Activated T-helper 1 cell treated with anti-CD3 and anti-CD28 coated beads, Interleukin-12 subunit alpha, Interleukin-12 subunit beta, Interleukin-2, Interleukin-4 antibody, amounts not matched to agents 30 ng/mL and 10 ng/mL and 1 ng/mL, durations not matched to agents 14 hours and 24 hours and 36 hours (primary cell): ENCODE data around the gene DSC3. TPM values are rescaled to one million over a fixed set of nuclear protein-coding genes. Genes with fewer than 3 reads are reported as not detected.

Experiments
- DNase-seq: peaks from one replicate; pipeline ENCODE4 v3.0.0; 2021; ENCODE audit warnings: low spot score
- H3K27ac Mint-ChIP-seq: one replicate; pipeline ENCODE4 v1.8.0; 2021; ENCODE audit warnings: mild to moderate bottlenecking, mixed read lengths
- H3K27me3 Mint-ChIP-seq: one replicate; pipeline ENCODE4 v1.8.0; 2022; ENCODE audit warnings: mild to moderate bottlenecking, moderate library complexity, mixed read lengths; ENCODE audit not compliant: insufficient read depth
- H3K36me3 Mint-ChIP-seq: one replicate; pipeline ENCODE4 v1.8.0; 2021; ENCODE audit warnings: low read depth, mixed read lengths
- H3K4me1 Mint-ChIP-seq: one replicate; pipeline ENCODE4 v1.8.0; 2021; ENCODE audit warnings: low read depth, mixed read lengths
- H3K4me3 Mint-ChIP-seq: one replicate; pipeline ENCODE4 v1.8.0; 2021; ENCODE audit warnings: mild to moderate bottlenecking, moderate library complexity, mixed read lengths
- H3K9me3 Mint-ChIP-seq: one replicate; pipeline ENCODE4 v1.8.0; 2021; ENCODE audit warnings: mixed read lengths
- intact Hi-C: fragments of 100-400 bp; cut with micrococcal nuclease; formaldehyde crosslinking; loops from one replicate; pipeline ENCODE4 v1.15.1; 2024
- total RNA-seq: library from RNA; stranded (reverse); gene quantifications from 2 replicates; pipeline ENCODE4 v1.2.3, GENCODE V29; 2022

Gene DSC3
- not detected in 2 replicates for total RNA-seq

DNA sequence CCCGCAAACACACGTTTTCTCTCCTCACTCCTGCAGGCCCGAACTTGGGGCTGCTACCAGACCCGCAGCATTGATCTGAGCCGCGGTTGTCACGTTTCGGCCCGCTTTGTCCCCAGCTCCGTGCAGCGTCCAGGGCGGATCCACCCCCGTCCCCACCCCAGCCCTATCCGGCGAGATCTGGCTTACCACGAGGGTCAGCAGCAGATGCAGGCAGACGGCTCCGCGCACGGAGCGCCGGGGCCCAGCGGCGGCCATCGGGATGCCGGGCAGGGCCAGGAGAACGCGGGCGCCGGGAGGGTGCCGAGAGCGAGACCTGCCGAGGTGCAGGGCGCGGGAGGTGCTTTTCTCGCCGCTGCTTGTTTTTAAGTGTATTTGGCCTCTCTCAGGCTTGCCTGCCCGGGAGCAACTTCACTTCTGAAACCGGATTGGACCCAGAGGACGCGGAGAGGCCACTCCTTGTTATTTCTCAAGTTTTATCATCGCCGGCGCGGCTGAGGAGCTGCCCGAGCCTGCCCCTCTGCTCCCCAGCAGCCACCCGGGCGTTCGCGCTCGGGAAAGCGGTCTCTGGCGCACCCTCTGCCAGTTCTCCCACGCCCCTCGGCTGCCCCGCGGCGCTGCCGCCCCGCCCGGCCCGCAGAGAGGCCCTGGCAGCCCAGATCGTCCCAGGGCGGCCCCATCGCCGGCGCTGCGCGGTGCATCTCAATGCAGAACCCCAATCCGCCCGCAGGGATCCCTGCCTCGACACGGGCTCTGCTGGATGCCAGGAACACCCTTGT lies at the start of gene DSC3:
Gene DSC3, minus strand, starts transcription at position 337 of the 776 bp plus-strand sequence. Its CDS starts 82 bp downstream, at position 255.
- intact Hi-C loops = no loop called here
- Mint-ChIP-seq H3K4me1 (no peaks in the 10 kb centered on the region), H3K9me3 (no peaks in the 10 kb centered on the region), H3K27me3 (peaks cover 25% of the 10 kb centered on the region), H3K36me3 (no peaks in the 10 kb centered on the region), H3K4me3 (no peak within 1 kb of the TSS), H3K27ac (no peak within 1 kb of the TSS)
- DNase-seq = no peak

DNA sequence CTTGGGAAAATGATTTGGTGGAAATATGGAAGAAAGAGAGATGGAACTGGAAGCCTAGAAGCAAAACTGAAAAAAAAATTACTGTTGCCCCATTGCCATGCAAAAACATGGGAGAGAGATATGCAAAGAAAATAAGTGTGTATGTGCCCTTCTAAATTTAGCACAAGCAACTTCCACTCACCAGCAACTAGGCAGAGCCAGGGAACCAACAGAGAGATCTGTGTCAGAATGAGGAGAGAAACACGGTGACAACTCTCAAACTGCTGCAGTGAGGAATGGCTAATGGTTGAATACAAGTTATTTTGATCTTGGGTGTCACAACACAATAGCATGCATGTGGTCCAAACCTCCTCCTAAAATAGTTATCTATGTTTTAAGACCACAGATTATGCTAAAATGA lies 48.8 kb upstream of the DSC3 start:
- H3K4me1 Mint-ChIP-seq = no peaks in the 10 kb centered on the region
- no peak for DNase-seq
- intact Hi-C loops = no loop called here
- H3K27me3 Mint-ChIP-seq = no peaks in the 10 kb centered on the region
- H3K36me3 Mint-ChIP-seq = no peaks in the 10 kb centered on the region
- H3K27ac Mint-ChIP-seq = no peak overlapping the region
- no peaks in the 10 kb centered on the region for H3K9me3 Mint-ChIP-seq
- no peak overlapping the region for H3K4me3 Mint-ChIP-seq

DNA sequence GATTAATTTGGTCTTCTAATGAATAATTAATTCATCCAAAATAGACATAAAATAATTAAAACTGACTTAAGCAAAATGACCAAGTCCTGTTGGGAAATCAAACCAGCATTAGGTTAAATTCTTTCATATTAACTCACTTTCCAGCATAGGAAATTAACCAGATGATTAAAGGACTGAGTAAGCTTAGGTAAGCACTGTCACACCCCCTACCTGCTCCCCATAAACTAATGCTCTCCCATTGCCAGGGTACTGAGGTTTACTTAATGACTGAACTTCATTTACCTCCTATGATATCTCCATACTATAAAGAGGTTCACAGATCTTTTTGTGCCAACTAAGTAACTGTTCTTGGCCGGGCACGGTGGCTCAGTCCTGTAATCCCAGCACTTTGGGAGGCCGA lies 46.0 kb upstream of the DSC3 start:
- intact Hi-C loops = no loop called here
- Mint-ChIP-seq H3K9me3 (no peaks in the 10 kb centered on the region), H3K27ac (no peak overlapping the region), H3K4me1 (no peaks in the 10 kb centered on the region), H3K27me3 (no peaks in the 10 kb centered on the region), H3K4me3 (no peak overlapping the region), H3K36me3 (no peaks in the 10 kb centered on the region)
- no peak for DNase-seq

DNA sequence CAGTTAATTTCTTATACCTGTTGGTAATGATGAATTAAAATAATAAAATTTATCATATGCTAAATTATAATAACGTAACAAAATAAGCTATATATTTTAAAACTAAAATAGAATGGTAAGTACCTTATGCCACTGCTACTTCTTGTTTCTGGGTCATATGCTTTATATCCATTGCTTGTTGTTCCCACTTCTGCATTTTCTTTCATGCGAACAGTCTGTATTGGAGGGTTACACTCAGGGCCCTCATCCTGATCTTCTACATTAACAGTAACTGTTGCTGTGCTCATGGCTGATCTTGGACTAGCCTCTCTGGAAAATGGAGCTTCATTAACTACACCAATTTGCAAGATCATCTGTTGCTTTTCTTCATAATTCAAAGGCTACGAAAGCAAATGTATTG lies 37.4 kb upstream of the DSC3 start:
- DNase-seq = no peak
- no peaks in the 10 kb centered on the region for H3K4me1 Mint-ChIP-seq
- intact Hi-C loops = no loop called here
- H3K36me3 Mint-ChIP-seq = no peaks in the 10 kb centered on the region
- no peak overlapping the region for H3K4me3 Mint-ChIP-seq
- H3K27me3 Mint-ChIP-seq = no peaks in the 10 kb centered on the region
- no peak overlapping the region for H3K27ac Mint-ChIP-seq
- H3K9me3 Mint-ChIP-seq = peaks cover 6% of the 10 kb centered on the region

DNA sequence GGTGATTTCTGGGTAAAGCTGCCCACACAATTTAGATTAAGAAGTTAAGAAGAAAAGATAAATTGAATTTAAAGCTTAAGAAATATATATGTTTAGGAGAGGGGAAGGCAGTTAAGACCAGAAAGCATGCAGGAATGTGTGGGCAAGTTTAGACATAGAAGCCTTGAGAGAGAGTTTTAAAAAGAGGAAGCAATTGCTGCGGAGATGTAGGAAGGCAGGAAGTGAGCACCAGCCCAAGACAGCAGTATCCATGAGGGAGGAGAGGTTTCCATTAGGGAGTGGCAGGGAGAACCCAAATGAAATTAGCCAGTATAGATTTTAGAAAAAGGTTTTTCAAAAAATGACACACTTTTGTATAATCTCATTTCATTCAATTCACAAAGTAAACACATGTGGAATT lies 35.3 kb upstream of the DSC3 start:
- H3K27ac Mint-ChIP-seq = no peak overlapping the region
- H3K9me3 Mint-ChIP-seq = peaks cover 6% of the 10 kb centered on the region
- H3K4me1 Mint-ChIP-seq = no peaks in the 10 kb centered on the region
- intact Hi-C loops = no loop called here
- no peaks in the 10 kb centered on the region for H3K27me3 Mint-ChIP-seq
- no peak for DNase-seq
- H3K36me3 Mint-ChIP-seq = no peaks in the 10 kb centered on the region
- H3K4me3 Mint-ChIP-seq = no peak overlapping the region

DNA sequence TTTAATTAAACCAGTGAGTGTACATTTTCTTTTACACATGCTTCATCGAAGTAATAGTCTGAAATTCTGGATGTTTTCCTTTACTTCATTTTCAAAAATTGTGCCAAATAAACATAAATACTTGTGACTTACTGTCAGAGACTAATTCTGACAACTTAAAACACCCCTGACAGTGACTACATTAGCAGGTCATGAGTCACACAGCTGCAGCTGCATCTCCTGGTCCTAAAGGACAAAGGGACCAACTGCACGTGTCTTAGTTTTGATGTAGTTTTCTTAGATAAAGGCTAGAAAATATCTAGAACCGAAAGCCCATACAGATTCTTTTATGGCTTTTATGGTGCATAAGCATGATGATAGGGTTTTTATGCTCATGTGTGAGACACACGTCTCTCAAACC lies 29.6 kb upstream of the DSC3 start:
- Mint-ChIP-seq H3K9me3 (peaks cover 6% of the 10 kb centered on the region), H3K27ac (no peak overlapping the region), H3K36me3 (no peaks in the 10 kb centered on the region), H3K27me3 (no peaks in the 10 kb centered on the region), H3K4me1 (no peaks in the 10 kb centered on the region), H3K4me3 (no peak overlapping the region)
- no peak for DNase-seq
- intact Hi-C loops = no loop called here

DNA sequence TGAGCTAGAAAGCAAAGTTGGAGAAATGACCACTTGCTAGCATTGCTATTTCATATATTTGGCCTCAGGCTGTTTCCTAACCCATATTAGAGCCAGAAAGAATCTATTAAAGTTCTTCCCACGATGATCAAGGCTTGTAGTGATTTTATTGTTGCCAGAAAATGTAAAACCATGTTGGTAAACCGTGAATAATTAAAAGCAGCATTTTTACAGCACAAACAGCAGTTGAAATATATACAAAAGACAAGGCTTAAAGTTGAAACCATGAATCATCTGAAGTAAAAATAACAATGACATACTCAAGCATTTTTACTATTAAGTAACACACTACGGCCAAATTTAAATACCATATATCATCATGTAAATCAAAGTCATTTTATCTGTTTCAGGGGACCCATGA lies 27.7 kb upstream of the DSC3 start:
- no peaks in the 10 kb centered on the region for H3K4me1 Mint-ChIP-seq
- H3K9me3 Mint-ChIP-seq = no peaks in the 10 kb centered on the region
- intact Hi-C loops = no loop called here
- H3K27ac Mint-ChIP-seq = no peak overlapping the region
- no peak overlapping the region for H3K4me3 Mint-ChIP-seq
- no peak for DNase-seq
- no peaks in the 10 kb centered on the region for H3K36me3 Mint-ChIP-seq
- no peaks in the 10 kb centered on the region for H3K27me3 Mint-ChIP-seq

DNA sequence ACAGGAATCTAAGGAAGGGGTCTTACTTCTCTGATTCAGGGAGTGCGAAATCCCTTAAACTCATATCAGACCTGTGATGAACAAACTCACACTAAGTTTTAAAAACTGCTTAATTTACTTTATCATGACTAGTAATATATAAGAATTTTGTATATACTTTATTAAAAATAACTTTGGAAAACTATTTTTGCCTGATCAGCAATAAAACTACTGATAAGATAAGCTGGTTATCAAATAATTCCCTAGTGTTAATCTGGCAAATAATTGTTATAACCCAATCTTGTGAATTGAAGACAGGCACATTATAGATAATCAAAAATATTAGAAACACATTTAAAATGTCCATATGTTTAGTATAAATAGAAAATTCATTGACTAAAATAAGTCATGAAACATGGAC lies 23.7 kb upstream of the DSC3 start:
- H3K27ac Mint-ChIP-seq = no peak overlapping the region
- H3K36me3 Mint-ChIP-seq = no peaks in the 10 kb centered on the region
- intact Hi-C loops = no loop called here
- no peaks in the 10 kb centered on the region for H3K27me3 Mint-ChIP-seq
- H3K4me1 Mint-ChIP-seq = no peaks in the 10 kb centered on the region
- DNase-seq = no peak
- H3K4me3 Mint-ChIP-seq = no peak overlapping the region
- no peaks in the 10 kb centered on the region for H3K9me3 Mint-ChIP-seq

DNA sequence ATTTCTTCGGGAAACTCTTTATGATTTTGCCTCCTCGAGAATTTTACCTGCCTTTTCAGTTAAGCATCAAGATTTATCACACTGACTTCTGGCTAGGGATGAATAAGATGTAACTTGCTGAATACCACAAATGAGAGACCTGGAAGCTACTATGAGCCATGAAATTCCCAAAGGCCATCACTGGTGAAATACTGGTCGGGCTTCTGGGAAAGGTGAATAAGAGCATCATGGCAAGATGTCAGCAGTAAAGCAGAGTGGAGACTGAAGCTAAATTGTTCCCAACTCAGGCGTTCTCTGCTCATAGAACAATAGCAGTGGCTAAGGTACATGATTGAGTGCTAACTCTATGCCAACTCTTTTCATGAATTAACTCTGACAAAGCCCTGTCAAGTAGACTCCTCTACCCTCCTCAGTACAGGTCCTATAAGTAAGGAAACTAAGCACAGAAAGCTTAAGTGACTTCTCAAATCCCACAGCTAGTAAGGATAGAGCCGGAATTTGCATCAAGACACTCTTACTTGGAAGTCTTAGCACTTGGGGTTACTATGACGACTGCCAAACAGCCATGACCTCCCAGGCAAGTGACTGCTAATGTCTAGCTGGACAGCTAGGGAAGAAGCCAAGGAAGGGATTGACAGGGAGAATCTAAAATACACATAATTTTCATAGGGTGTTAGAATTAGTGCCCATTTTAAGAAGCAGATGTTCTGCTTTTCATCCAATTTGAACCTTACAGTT lies 22.7 kb upstream of the DSC3 start:
- intact Hi-C loops = no loop called here
- H3K4me3 Mint-ChIP-seq = no peak overlapping the region
- no peak for DNase-seq
- H3K27ac Mint-ChIP-seq = no peak overlapping the region
- H3K36me3 Mint-ChIP-seq = no peaks in the 10 kb centered on the region
- H3K9me3 Mint-ChIP-seq = no peaks in the 10 kb centered on the region
- H3K4me1 Mint-ChIP-seq = no peaks in the 10 kb centered on the region
- H3K27me3 Mint-ChIP-seq = no peaks in the 10 kb centered on the region

DNA sequence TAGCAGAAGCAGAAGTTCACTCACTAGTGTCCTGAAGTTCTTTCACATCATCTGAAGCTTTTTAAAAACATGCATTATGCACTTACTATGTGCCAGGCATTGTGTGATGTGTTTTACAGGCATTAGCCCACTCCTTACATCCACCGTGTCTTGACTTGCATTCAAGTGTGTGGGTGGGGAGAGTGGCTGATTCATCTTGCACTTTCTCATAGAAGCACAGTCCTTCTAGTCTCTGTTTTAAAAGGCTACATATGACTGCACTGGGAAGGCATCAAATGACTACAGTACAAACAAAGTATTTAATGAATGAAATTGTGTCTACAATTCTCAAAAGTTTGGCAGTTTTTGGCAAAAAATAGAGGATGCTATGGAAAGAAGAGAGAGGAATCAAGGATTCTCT lies 21.6 kb upstream of the DSC3 start:
- Mint-ChIP-seq H3K4me3 (no peak overlapping the region), H3K27me3 (no peaks in the 10 kb centered on the region), H3K36me3 (no peaks in the 10 kb centered on the region), H3K4me1 (no peaks in the 10 kb centered on the region), H3K9me3 (no peaks in the 10 kb centered on the region), H3K27ac (no peak overlapping the region)
- intact Hi-C loops = no loop called here
- DNase-seq = no peak

DNA sequence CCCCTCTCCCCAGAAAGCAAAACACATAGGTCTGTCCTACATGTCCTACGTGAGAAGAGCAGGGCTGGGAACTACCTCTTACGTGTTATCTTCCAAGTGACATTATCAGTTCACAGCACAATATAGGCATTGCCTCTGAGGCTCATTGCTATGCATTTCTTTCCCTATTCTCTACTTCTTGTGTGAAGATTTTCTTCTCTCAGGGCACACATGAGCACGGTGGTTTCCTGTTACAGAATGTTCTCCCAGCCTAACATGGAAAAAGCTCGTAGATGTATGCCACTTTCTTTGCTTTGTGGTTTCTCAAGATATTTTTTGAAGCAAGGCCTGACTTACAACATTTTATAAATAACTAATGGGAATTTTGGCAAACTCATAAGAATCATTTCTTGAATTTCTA lies 19.4 kb upstream of the DSC3 start:
- H3K9me3 Mint-ChIP-seq = no peaks in the 10 kb centered on the region
- H3K4me3 Mint-ChIP-seq = no peak overlapping the region
- no peaks in the 10 kb centered on the region for H3K36me3 Mint-ChIP-seq
- H3K4me1 Mint-ChIP-seq = no peaks in the 10 kb centered on the region
- H3K27me3 Mint-ChIP-seq = no peaks in the 10 kb centered on the region
- no peak for DNase-seq
- intact Hi-C loops = no loop called here
- no peak overlapping the region for H3K27ac Mint-ChIP-seq

DNA sequence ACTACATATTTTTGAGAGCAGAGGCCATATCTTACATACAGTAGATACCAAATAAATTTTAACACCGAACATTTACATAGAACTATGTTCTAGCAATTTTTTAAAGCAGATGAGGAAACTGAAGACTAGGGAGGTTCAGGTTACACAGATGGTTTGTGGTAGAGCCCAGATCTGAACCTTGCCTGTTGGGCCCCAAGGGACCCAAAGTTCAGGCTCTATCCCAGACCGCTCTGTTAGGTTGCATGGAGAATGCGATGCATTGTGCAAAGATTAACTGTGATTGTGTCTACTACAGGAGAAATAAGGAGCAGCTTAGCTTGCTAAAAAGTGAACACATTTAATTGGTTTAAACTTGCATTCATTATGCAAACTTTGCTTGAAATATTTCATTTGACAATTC lies 16.4 kb upstream of the DSC3 start:
- Mint-ChIP-seq H3K4me3 (no peak overlapping the region), H3K4me1 (no peaks in the 10 kb centered on the region), H3K27ac (no peak overlapping the region), H3K36me3 (no peaks in the 10 kb centered on the region), H3K27me3 (no peaks in the 10 kb centered on the region), H3K9me3 (no peaks in the 10 kb centered on the region)
- no peak for DNase-seq
- intact Hi-C loops = no loop called here

DNA sequence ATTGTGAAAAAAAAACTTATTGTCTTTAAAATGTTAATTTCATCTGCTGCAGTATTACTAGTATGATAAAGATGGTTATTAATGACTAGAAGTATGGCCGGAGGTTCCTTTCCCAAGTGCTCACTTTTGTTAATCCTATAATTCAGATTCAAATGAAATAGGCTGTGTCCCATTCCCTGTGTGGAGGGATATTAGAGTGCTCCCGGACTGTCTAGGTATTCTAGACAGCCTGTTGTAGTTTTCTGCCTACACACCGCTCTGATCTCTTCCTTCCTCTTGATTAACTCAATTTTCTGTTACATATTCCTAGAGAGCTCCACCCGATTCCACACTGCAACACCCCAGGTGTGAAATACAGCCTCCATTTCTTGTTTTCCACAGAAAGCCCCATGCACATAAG lies 15.4 kb upstream of the DSC3 start:
- H3K27me3 Mint-ChIP-seq = no peaks in the 10 kb centered on the region
- intact Hi-C loops = no loop called here
- H3K4me3 Mint-ChIP-seq = no peak overlapping the region
- peaks cover 3% of the 10 kb centered on the region for H3K9me3 Mint-ChIP-seq
- H3K27ac Mint-ChIP-seq = no peak overlapping the region
- H3K36me3 Mint-ChIP-seq = no peaks in the 10 kb centered on the region
- H3K4me1 Mint-ChIP-seq = no peaks in the 10 kb centered on the region
- no peak for DNase-seq
